Trophoblast cell (in vitro differentiated cells and primary cell): ENCODE measurements around the gene KIRREL3.

Source experiments
- DNase-seq, 2 donors: peaks; one replicate each; pipeline ENCODE4 v3.0.0-alpha.2; 2016
- H2AFZ ChIP-seq: 2 replicates; pipeline ENCODE4 v1.6.1; 2013; ENCODE audit warnings: low read length, moderate library complexity, mild to moderate bottlenecking; ENCODE audit not compliant: insufficient read depth, poor library complexity
- H2AK5ac ChIP-seq: 2 replicates; pipeline ENCODE4 v1.6.1; 2013; ENCODE audit warnings: mild to moderate bottlenecking, low read length
- H2BK120ac ChIP-seq: 2 replicates; pipeline ENCODE4 v1.6.1; 2013; ENCODE audit warnings: low read length, mild to moderate bottlenecking, moderate library complexity; ENCODE audit not compliant: insufficient read depth, poor library complexity
- H2BK12ac ChIP-seq: 2 replicates; pipeline ENCODE4 v1.6.1; 2013; ENCODE audit warnings: mild to moderate bottlenecking, low read length, moderate library complexity
- H2BK5ac ChIP-seq: 2 replicates; pipeline ENCODE4 v1.6.1; 2013; ENCODE audit warnings: low read length, low read depth, moderate library complexity, mild to moderate bottlenecking; ENCODE audit not compliant: poor library complexity
- H3K14ac ChIP-seq: 2 replicates; pipeline ENCODE4 v1.6.1; 2013; ENCODE audit warnings: mild to moderate bottlenecking, low read length
- H3K18ac ChIP-seq: 2 replicates; pipeline ENCODE4 v1.6.1; 2013; ENCODE audit warnings: mild to moderate bottlenecking, low read length
- H3K23ac ChIP-seq: 2 replicates; pipeline ENCODE4 v1.6.1; 2013; ENCODE audit warnings: low read length
- H3K27ac ChIP-seq: 2 replicates; pipeline ENCODE4 v1.5.1; 2013; ENCODE audit warnings: low read depth, mild to moderate bottlenecking, inconsistent platforms, low read length, moderate library complexity
- H3K27me3 ChIP-seq: 2 replicates; pipeline ENCODE4 v1.6.1; 2013; ENCODE audit warnings: inconsistent platforms, mild to moderate bottlenecking, low read length, moderate library complexity; ENCODE audit not compliant: insufficient read depth
- H3K36me3 ChIP-seq, 2 experiments: 1 replicate in 1 of 2; 2 replicates in 1 of 2; pipeline ENCODE4 v1.6.1; 2013; ENCODE audit warnings: low read length in 2 of 2, mild to moderate bottlenecking in 2 of 2, moderate library complexity in 1 of 2; ENCODE audit not compliant: insufficient read depth in 2 of 2, control insufficient read depth in 1 of 2
- H3K4ac ChIP-seq: 2 replicates; pipeline ENCODE4 v1.6.1; 2013; ENCODE audit warnings: low read depth, mild to moderate bottlenecking, low read length, moderate library complexity
- H3K4me1 ChIP-seq, 2 experiments: 1 replicate in 1 of 2; 2 replicates in 1 of 2; pipeline ENCODE4 v1.6.1; 2013; ENCODE audit warnings: low read length in 2 of 2, mild to moderate bottlenecking in 2 of 2, moderate library complexity in 1 of 2; ENCODE audit not compliant: insufficient read depth in 2 of 2, control insufficient read depth in 1 of 2
- H3K4me2 ChIP-seq: 2 replicates; pipeline ENCODE4 v1.6.1; 2013; ENCODE audit warnings: inconsistent platforms, mild to moderate bottlenecking, low read length, moderate library complexity
- H3K4me3 ChIP-seq: 2 replicates; pipeline ENCODE4 v1.5.1; 2013; ENCODE audit warnings: mild to moderate bottlenecking, low read depth, low read length, inconsistent platforms
- H3K79me1 ChIP-seq: one replicate; pipeline ENCODE4 v1.6.1; 2013; ENCODE audit warnings: low read length
- H3K79me2 ChIP-seq: 2 replicates; pipeline ENCODE4 v1.6.1; 2013; ENCODE audit warnings: low read length, mild to moderate bottlenecking; ENCODE audit not compliant: control insufficient read depth, insufficient read depth, poor library complexity
- H3K9ac ChIP-seq: 2 replicates; pipeline ENCODE4 v1.6.1; 2013; ENCODE audit warnings: mild to moderate bottlenecking, low read length
- H3K9me3 ChIP-seq: 2 replicates; pipeline ENCODE4 v1.6.1; 2013; ENCODE audit warnings: low read depth, mild to moderate bottlenecking, control low read depth, inconsistent platforms, low read length; ENCODE audit not compliant: insufficient read depth
- H4K12ac ChIP-seq: 2 replicates; pipeline ENCODE4 v1.6.1; 2013; ENCODE audit warnings: low read depth, mild to moderate bottlenecking, low read length, moderate library complexity
- H4K8ac ChIP-seq: 2 replicates; pipeline ENCODE4 v1.6.1; 2013; ENCODE audit warnings: low read depth, mild to moderate bottlenecking, low read length, moderate library complexity
- H4K91ac ChIP-seq: one replicate; pipeline ENCODE4 v1.6.1; 2013; ENCODE audit warnings: low read depth, mild to moderate bottlenecking, low read length, moderate library complexity
- WGBS: extraction: QIAGEN DNeasy Blood & Tissue Kit; methylation state at CpG from one replicate; pipeline ENCODE4 v1.1.7; 2013; ENCODE audit warnings: missing lambda C conversion rate; ENCODE audit not compliant: insufficient read length, insufficient coverage; ENCODE audit errors: extremely low coverage; 5-methylcytosine and 5-hydroxymethylcytosine counted together

The KIRREL3 gene

DNA sequence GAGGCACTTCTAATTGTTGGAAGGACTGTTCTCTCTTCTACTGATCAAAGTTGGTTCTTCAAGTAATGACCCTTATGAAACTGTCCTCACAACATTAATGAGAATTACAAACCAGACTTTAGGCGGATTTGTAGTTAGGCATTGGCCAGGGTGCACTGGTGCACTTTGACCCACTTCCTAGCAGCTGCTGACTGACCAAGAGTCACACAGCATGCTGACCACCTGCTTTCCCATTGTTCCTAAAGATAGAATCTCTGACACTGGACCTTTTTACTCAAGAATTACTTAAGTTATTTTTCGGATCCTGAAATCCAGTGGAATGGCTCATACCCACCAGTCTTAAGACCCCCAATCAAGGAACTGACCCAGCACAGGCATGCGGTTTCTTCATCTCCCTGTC, 381.1 kb downstream of the KIRREL3 start:
- Histone ChIP-seq H3K79me1 (no peaks in the 10 kb centered on the region), H3K79me2 (no peaks in the 10 kb centered on the region), H3K27ac (no peak overlapping the region), H2AFZ (no peak overlapping the region), H2BK120ac (no peak overlapping the region), H3K27me3 (no peaks in the 10 kb centered on the region), H2AK5ac (no peak overlapping the region), H3K4me1 (peaks cover 0 to 2% of the 10 kb centered on the region in 2 experiments), H4K12ac (no peak overlapping the region), H3K4me3 (no peak overlapping the region), H3K4ac (no peak overlapping the region), H3K23ac (no peak overlapping the region), H4K8ac (no peak overlapping the region), H2BK5ac (no peak overlapping the region), H4K91ac (no peak overlapping the region), H2BK12ac (no peak overlapping the region), H3K36me3 (no peaks in the 10 kb centered on the region), H3K14ac (no peak overlapping the region), H3K9me3 (no peaks in the 10 kb centered on the region), H3K9ac (no peak overlapping the region), H3K4me2 (no peak overlapping the region), H3K18ac (no peak overlapping the region)
- no CpG with 5 or more reads among the region's 3 CpGs for WGBS
- DNase-seq = peak in 1 of 2 donors; percentile 27

DNA sequence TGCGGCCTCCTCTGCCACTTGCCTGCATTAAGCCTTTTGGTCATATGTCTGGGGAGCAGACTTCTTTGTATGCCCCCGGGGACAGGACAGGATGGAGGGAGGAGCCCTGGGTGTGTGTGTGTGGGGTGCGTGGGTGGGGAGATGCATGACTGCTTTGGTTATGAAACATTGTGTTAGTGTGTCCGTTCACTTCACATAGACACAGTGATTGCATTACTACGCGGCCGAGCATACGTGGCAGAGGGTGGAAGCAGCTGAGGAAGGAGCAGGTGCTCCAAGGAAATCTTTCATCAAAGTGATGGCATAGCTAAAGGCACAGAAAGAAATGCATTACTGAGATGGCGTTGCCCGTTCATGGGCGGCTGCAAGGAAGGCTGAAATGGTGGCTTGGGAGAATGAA, 384.7 kb downstream of the KIRREL3 start:
- no peak overlapping the region for H3K4me2 ChIP-seq
- H3K79me1 ChIP-seq = no peaks in the 10 kb centered on the region
- H3K9me3 ChIP-seq = no peaks in the 10 kb centered on the region
- no peak overlapping the region for H4K91ac ChIP-seq
- H3K14ac ChIP-seq = no peak overlapping the region
- peaks cover 0 to 2% of the 10 kb centered on the region in 2 experiments for H3K4me1 ChIP-seq
- H2AFZ ChIP-seq = no peak overlapping the region
- no peak overlapping the region for H3K18ac ChIP-seq
- no peak overlapping the region for H2AK5ac ChIP-seq
- no peak overlapping the region for H4K8ac ChIP-seq
- H3K79me2 ChIP-seq = no peaks in the 10 kb centered on the region
- no peak overlapping the region for H3K9ac ChIP-seq
- no peak overlapping the region for H2BK5ac ChIP-seq
- no peak overlapping the region for H3K4me3 ChIP-seq
- no CpG with 5 or more reads among the region's 11 CpGs for WGBS
- no peak overlapping the region for H4K12ac ChIP-seq
- H3K4ac ChIP-seq = no peak overlapping the region
- DNase-seq = no peak
- H2BK12ac ChIP-seq = no peak overlapping the region
- no peak overlapping the region for H3K23ac ChIP-seq
- H3K27ac ChIP-seq = no peak overlapping the region
- H3K36me3 ChIP-seq = no peaks in the 10 kb centered on the region
- H2BK120ac ChIP-seq = no peak overlapping the region
- H3K27me3 ChIP-seq = no peaks in the 10 kb centered on the region

DNA sequence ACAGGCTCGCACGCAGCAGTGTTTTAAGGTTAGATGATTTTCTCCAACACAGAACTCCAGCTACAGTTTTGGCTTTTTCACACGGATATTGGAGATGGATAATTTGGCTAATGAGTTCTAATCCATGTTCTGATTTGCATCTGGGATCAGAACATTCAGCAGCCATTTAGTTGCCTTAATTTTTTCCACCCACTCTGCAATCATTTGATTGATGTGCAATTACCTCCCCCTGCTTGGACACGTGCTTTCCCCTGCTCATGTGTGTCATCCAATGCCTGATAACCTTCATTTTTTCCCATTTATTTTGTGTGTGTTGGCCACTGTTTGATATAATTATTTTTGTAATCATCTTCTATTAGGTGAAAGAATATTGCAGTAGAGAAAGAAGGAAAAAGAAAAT, 387.3 kb downstream of the KIRREL3 start:
- H2BK12ac ChIP-seq = no peak overlapping the region
- H3K79me2 ChIP-seq = no peaks in the 10 kb centered on the region
- no peaks in the 10 kb centered on the region for H3K36me3 ChIP-seq
- H4K12ac ChIP-seq = no peak overlapping the region
- DNase-seq = no peak
- no peaks in the 10 kb centered on the region for H3K27me3 ChIP-seq
- no peak overlapping the region for H3K4me3 ChIP-seq
- H2AK5ac ChIP-seq = no peak overlapping the region
- H3K27ac ChIP-seq = no peak overlapping the region
- no peak overlapping the region for H3K4me2 ChIP-seq
- no peak overlapping the region for H3K9ac ChIP-seq
- H3K18ac ChIP-seq = no peak overlapping the region
- no peak overlapping the region for H3K23ac ChIP-seq
- no peak overlapping the region for H3K14ac ChIP-seq
- H3K79me1 ChIP-seq = no peaks in the 10 kb centered on the region
- no peaks in the 10 kb centered on the region for H3K4me1 ChIP-seq
- no peaks in the 10 kb centered on the region for H3K9me3 ChIP-seq
- H2AFZ ChIP-seq = no peak overlapping the region
- no CpG with 5 or more reads among the region's 4 CpGs for WGBS
- H4K91ac ChIP-seq = no peak overlapping the region
- no peak overlapping the region for H4K8ac ChIP-seq
- H2BK5ac ChIP-seq = no peak overlapping the region
- no peak overlapping the region for H2BK120ac ChIP-seq
- no peak overlapping the region for H3K4ac ChIP-seq

DNA sequence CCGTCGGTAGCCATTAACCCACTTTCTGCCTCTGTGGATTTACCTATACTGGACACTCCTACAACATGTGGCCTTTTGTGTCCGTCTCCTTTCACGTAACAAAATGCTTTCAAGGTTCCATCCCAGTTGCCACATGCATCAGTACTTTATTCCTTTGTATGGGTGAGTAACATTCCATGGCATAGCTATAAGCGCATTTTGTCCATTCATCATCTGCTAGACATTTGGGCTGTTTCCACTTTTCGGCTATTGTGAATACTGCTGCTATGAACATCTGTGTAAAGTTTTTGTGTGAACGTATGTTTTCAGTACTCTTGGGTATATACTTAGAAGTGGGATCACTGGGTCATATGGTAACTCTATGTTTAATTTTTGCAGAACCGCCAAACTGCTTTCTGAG, 387.9 kb downstream of the KIRREL3 start:
- H3K79me2 ChIP-seq = no peaks in the 10 kb centered on the region
- H2BK5ac ChIP-seq = no peak overlapping the region
- H3K4ac ChIP-seq = no peak overlapping the region
- no peak overlapping the region for H4K91ac ChIP-seq
- H4K8ac ChIP-seq = no peak overlapping the region
- H3K4me1 ChIP-seq = no peaks in the 10 kb centered on the region
- no peaks in the 10 kb centered on the region for H3K9me3 ChIP-seq
- H3K18ac ChIP-seq = no peak overlapping the region
- H3K27me3 ChIP-seq = no peaks in the 10 kb centered on the region
- H3K4me2 ChIP-seq = no peak overlapping the region
- no peak overlapping the region for H3K4me3 ChIP-seq
- no peak for DNase-seq
- no peak overlapping the region for H2BK120ac ChIP-seq
- WGBS = no CpG with 5 or more reads among the region's 8 CpGs
- H3K27ac ChIP-seq = no peak overlapping the region
- no peak overlapping the region for H2AK5ac ChIP-seq
- no peak overlapping the region for H3K23ac ChIP-seq
- no peaks in the 10 kb centered on the region for H3K79me1 ChIP-seq
- H3K14ac ChIP-seq = no peak overlapping the region
- no peak overlapping the region for H3K9ac ChIP-seq
- H2BK12ac ChIP-seq = no peak overlapping the region
- H4K12ac ChIP-seq = no peak overlapping the region
- no peaks in the 10 kb centered on the region for H3K36me3 ChIP-seq
- no peak overlapping the region for H2AFZ ChIP-seq
